Measurements from ENCODE around the gene ARHGEF28.

The ARHGEF28 gene

DNA sequence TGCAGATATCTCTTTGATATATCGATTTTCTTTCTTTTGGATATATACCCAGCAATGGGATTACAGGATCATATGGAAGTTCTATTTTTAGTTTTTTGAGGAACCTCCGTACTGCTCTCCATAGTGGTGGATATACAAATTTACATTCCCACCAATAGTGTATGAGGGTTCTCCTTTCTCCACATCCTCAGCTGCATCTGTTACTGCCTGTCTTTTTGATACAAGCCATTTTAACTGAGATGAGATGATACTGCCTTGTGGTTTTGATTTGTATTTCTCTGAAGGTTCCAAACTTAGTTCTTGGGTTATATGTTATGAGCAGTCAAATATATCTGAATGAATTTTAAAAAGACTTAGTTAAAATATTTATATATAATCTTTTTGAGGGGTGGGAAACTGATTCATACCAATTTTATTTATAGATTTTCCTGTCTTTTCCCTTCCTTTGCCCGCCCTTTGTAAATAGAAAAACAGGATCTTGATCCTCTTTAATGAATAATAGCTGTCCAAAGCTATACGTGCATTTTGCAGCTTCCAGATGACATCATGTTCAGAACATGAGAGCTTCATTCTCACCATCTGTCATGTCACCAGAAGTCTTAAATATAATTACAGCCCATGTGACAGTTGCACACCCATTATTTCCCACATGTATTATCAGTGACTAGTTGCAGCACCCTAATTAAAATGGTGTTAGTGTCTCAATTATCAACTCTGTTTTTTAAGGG lies 6.2 kb upstream of the ARHGEF28 start:
- DNase-seq, result no peak

DNA sequence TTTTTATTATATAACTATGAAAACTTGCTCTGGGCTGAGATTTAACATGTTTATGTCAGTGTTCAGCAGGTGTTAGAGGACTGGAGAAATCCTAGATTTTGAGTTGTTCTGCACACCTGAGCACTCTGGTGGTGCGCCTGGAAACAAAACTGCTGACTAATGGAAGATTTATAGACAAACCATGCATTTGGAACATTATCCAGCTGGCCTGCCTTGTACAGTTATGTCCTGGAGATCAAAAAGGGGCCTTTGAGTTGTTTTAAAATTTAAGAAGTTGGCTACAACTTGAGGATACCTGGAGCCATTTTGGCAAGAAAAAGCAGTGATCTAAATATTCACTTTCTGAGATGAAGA lies 5.7 kb upstream of the ARHGEF28 start:
- no peak for DNase-seq

DNA sequence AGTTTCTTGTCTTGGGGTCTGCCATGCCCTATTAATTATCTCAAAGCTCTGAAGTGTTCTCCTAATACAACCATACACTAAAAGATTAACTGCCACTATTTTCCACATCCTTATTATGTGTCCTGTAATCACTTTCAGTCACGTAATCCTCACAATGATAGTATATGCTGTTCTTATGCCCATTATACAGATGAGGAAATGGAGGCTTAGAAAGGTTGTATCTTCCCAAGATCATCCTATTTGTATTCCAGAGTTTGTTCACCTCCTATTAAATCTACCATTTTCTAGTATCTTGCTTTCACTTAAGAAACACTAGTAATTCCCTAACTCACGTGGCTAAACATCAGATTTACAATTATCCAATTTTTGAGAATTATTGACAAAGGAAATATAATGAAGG lies 2.9 kb upstream of the ARHGEF28 start:
- no peak for DNase-seq

DNA sequence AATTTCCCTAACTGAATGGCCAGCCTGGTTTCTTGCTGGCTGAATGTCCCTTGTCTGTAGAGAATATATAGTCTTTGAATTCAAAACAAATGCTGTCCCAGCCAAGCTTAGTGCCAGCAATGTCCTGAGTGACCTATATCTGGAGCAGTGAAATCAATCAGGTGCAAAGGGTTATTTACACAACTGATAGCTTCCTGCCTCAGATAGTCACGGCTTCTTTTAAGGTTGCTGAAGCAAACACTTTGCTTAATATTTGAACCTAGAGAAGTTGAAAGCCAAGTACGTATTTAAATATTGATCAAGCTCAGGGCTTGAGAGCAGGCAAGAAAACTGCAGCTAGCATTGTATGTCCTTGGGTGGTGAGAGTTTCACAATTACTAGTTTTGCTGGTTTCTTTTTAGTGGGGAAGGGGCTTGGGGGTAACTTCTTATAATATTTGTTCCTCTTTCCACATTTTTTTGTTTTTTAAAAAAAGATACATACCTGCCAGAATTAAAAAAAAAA lies 2.0 kb upstream of the ARHGEF28 start:
- DNase-seq, result no peak

DNA sequence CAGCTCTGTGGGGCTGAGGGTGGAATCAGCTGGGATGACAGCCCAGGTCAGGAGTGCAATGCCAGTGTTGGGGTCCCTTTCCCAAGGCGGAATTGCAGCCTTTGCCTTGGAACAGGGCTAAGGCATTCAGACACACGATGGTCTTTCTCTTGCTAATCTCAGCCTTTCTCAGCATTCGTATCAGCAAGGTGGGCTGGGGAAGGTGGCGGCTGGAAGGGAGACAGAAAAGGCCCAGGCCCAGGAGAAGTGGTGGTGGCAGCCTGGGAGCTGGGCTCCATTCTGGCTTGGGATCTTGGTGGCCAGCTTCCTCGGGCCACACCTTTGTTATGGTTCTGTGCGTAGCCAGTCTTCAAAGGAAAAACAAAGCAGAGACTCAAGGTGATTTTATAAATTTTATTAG lies 1.1 kb upstream of the ARHGEF28 start:
- DNase-seq, result no peak

DNA sequence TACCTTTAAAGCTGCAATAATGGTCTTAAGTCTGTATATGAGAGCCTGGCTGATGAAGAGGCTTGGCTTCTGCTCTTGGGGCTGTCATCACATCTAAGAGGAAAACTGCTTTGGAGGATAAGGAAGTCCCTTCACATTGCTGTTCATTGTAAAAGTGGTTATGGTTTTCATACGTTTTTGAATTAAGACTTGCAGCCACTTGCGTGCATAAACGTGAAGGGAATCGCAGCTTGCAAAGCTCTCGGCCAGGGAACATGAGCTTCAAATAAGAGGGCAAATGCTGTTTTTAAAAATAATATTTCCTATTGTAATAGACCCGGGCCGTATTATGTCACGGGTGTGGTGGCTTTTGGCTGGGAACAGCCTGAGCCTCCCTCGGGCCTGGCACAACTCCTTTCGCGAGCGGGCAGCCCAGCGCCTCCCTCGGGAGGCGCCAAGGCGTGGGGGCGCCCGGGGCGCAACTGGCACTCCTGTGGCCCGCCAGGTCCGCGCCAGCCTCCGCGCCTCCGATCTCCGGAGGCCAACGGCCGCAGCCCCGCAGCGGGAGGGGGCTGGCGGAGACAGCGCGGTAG lies 538 bp upstream of the ARHGEF28 start:
- no peak for DNase-seq

DNA sequence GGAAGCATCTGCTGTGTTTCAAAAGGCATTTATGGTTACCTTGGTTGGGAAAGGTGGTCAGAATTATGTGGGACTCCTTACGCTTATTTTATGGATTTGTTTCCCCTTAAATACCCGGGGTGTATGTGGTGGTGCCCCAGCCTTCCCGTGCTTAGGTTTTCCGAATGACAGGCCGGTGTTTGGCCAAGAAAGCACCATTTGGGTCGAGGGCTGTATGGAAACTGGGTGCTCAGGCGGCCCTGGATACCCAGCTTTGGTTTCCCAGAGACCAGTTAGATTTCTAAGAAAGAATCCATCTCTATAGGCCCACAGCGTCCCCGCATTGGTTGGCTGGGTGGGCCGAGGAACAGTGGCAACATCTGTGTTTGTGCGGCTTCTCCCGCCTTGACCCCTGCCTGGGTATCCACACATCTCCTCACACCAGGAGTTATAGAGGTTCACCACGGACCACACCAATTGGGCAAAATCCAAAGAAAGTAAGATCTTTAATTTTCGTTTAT lies 868 bp downstream of the ARHGEF28 start:
- no peak for DNase-seq

DNA sequence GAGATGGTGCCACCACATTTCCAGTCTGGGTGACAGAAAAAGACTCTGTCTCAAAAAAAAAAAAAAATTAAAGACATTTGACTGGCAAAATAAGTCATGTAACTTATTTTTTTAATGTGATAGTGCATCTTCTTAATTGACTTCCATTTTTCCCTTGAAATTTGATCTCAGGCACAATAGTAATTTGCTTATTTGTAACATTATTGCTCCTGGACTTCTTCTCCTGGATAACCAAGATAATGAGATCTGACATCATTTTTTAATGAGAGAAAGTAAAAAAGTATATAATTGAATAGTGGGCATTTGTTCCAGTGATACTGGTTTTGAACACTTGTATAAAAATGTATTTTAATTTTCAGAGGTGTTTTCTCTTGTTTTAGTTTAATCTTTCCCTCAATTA lies 3.5 kb downstream of the ARHGEF28 start:
- DNase-seq, result no peak

DNA sequence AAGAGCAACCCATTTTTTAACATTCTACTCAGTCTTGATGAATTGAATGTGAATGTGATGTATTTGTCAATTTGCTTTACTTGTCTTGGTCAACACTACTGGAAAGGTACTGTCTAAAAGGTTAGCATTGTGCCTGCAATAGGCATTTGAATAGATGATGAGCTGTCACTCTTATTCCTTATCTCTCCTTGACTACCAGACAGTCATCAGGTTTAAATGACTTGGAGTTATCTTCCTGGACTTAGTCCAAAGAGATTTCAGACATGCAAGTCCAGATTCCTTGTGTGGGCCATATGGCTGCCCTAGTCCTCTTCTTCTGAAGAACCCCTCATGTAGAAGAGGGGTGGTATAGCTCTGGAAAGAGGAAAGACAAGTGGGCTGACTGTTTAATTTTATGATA lies 4.8 kb downstream of the ARHGEF28 start:
- DNase-seq, result no peak

DNA sequence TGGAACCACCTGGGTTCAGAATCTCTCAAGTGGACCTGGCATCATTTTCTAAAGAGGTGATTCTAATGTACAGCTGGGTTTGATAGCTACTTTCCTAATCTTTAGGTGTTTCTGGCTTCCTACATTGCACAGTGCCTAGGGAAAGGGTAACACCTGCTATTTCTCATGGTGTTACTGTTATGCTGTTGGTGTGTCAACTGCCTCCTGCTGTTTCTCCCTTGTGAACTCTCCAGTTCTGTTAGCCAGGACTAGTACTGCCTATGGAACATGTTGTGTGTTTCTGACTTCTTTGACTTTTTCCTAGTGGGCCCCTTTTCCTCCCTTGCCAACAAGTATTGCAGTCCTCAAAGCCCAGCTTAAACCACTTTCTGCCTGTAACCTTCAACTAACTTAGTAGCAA lies 5.5 kb downstream of the ARHGEF28 start:
- no peak for DNase-seq

DNA sequence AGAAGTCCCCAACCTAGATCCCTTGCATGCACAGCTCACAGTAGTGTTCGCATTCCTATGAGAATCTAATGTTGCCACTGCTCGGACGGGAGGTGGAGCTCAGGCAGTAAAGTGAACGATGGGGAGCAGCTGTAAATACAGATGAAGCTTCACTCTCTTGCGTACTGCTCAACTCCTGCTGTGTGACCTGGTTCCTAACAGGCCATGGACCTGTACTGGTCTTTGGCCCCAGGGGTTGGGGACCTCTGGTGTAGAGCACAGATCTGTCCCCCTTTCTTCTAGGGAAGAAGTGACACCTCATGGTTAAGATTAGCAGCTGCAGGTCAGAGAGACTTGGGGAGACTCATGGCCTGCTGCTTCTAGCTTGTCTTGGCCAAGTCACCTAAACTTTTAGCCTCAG lies 7.1 kb downstream of the ARHGEF28 start:
- DNase-seq, result no peak

DNA sequence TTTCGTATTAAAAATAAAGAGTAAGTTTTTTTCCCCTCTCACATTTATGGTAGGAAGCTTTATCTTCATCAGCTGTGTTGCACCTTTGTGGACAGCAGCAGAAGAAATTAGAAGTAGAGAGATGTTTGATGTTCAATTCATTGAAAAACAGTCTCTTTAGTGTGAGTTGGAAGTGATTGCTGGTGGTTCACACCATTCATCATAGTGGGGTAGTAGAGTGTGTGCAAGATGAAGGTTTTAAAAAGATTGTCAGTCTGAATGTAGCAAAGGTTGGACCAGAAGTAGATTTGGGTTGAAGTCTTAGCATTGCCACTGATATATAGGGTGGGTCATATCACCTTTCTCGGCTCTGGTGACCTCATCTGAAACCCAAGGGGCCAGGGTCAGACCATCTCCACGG lies 10.4 kb downstream of the ARHGEF28 start:
- no peak for DNase-seq

DNA sequence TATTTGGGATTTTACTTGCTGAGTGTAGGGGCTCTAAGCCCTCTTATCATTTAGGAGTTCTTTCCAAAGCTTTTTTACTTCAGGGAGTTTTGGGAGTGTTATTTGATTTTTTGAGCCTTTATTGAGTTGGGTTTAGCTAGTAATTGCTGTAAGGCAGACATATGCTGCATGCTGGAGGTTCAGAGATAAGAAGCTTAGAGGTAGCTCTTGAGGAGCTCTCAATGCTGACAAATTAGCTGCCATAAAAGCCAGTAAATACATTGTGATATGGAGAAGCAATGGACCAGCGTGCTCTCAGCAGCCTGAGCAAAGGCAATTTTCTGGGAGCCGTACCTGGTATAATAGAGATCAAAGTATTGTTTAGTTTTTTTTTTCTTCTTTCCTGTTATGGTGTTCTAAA lies 11.6 kb downstream of the ARHGEF28 start:
- no peak for DNase-seq

DNA sequence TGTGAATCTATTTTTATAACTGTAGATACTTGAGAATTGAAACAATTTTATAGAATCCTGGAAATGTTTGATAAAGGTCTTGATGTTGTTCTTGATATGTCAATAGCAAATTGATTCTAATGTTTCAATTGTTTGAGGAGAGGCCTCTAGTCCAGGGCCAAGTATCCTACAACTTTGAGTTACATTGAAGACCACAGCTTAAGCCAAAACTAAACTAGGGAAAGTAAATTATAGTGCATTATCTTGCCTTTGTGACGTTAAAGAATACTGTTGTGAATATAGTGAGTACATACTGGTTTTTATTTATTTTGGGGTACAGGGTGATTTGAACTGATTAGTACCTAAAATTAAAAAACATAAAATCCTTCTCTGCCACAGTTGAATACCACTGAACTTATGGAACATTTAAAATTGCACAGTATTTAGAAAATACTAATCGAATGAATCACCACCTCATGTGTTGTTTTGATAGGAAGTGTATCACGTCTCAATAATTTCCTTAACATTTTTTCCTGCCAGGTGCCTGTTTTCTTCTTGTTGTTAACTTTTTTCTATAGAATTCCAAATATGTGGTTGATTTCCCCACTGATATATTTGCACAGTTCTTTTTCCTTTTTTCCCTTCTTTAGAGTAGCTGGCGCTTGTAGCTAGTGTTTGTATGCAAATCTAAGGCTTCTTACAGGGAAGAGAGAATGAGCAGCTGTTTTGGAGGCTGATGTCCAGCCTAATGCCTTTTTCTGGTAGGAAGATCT lies 12.5 kb downstream of the ARHGEF28 start:
- no peak for DNase-seq

DNA sequence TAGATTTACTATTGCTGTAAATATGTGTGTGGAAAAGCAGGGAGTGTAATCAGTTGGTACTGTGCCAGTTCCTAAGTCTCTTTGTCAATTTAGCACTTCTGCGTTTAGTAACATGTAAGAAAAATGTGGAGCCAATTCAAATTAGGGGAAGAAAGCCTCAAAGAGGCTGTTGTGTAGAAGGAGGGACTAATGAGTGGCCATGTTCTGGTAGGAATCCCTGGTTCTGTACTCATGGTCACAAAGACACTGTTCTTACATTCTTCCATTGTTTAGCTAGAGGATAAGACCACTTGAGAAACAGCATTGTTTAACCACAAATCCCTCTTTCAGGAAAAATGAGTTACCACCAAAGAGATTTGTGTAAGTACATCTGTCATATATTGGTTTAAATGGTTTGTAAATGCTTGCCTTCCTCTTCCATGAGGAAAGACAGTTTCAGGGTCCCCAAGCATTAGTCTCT lies 14.9 kb downstream of the ARHGEF28 start:
- no peak for DNase-seq

DNA sequence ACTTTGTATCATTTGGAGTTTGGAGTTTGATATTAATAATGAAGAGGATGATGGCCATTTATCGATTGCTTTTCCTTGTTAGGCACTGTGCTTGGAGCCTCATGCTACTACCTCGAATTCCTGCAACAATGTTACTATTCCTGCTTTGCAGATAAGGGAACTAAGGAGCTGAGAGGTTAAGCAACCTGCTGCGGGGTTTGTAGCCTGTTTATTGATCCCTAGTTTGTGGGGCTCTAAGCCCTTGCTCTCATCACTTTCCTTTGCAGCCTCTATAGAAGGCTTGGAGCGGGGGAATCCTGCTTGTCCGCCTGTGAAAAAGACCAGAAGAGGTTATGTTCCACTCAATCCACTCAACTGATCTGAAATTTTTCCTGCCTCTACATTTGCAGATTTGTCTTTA lies 15.8 kb downstream of the ARHGEF28 start:
- DNase-seq, result no peak

DNA sequence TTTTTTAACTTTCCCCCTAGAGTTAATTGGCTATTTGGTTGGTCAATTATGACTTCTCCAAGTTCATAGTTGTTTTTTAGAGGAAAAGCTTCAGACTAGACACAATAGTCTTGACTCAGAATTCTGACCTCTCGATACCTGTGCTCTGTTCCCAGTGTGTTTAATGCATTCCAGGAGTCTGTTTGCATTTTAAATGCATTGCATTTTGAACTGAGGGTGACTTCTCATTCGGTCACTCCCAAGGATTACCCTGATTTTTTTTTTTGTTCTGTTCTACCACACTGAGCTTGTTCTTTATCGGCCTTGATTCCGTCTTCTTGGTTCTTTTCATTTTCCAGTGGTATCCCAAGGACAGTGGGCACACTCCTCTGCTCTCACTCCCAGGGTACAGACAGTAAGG lies 16.3 kb downstream of the ARHGEF28 start:
- DNase-seq, result no peak

DNA sequence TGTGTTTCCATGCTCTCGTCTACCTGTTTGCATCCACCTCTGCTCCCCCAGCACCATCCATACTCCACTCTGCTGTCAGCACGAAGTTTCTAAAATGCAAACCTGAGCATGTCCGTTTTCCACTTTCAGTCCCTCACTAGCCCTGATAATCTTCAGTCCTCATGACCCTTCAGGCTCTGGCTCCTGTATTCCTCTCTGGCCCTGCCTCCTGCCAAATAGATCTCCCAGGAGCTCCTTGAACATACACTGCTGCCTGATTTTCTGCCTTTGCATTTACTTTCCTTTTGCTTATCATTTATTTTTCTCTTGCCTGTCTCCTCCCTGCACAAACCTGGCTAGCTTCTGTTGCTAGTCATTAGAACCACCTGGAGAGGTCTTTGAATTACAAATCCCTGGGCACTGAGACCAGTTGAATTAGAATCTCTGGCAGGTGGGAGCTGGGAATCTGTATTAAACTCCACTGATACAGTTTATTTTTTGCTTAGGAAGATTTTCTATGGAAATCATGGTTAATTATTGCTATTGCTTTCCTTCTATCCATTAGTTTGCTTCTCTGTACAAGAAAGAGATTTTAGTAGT lies 18.5 kb downstream of the ARHGEF28 start:
- no peak for DNase-seq

DNA sequence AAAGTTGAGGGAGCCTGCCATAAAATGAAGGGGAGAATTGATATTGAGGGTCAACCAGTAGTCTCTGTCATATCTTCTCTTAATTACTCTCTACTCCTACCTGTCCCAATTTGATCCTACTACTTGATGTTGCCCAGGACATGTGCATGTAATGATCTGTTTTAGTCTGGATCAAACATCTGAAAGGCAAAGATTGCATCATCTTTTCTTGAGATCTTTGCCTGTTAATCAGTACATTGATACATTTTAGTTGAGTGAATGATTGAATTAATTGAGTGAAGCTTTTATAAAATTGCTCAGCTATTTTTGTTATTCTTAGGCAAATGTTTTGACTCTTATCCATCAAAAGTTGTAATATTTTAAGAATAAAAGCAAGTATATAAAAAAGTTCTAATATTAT lies 21.7 kb downstream of the ARHGEF28 start:
- no peak for DNase-seq

DNA sequence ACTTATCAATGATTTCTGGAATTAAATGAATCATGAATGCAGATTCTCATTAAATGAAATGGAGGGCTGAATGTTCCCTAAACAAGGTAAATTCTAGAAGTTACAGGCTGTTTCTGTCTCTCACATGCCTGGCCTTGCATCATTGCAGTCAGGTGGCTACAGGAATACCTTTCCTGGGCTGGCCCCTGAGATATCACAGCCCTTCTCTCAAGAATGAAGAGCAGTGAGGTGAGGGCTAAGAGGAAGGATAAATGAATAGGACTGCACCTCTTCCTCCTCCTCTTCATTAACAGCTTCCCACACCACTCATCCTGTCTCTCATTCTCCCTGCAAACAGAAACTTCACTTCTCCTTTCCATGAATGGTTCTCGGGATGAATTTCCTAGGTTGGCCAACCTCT lies 22.5 kb downstream of the ARHGEF28 start:
- DNase-seq, result no peak

DNA sequence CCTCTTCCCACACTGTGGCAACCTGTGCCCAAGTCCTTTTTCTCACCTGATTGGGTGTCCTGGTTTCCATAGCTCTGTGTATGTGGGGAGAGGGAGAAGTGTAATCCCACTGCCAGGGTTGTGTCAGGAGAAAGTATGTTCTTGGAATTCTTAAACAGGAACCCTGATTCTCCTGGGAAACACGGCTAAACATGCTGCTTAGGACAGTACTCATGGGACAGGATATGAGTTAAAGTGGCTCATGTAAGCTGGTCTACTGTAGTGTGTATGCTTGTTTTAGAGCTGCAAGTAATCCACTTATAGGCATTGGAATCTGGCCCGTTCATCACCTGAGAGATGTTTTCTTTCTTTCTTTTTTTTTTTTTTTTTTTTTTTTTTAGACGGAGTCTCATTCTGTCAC lies 23.9 kb downstream of the ARHGEF28 start:
- DNase-seq, result no peak

DNA sequence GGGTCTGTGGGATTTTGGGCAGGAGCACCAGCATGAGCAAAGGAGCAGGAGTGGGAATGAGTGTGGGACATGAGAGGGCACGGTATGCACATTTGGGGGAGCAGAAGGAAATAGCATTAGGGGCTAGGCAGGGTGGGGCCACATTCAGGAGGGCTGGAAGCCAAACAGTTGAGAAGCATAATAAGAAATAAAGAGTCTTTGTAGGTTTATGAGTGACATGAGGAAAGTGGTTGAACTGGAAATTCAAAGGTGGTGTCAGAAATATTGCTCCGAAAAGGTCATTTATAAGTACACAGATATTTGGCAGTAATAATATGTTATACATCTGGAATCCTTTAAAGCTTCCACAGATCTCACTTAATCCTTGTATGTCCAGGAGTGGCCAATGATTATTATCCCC lies 26.4 kb downstream of the ARHGEF28 start:
- DNase-seq, result no peak

DNA sequence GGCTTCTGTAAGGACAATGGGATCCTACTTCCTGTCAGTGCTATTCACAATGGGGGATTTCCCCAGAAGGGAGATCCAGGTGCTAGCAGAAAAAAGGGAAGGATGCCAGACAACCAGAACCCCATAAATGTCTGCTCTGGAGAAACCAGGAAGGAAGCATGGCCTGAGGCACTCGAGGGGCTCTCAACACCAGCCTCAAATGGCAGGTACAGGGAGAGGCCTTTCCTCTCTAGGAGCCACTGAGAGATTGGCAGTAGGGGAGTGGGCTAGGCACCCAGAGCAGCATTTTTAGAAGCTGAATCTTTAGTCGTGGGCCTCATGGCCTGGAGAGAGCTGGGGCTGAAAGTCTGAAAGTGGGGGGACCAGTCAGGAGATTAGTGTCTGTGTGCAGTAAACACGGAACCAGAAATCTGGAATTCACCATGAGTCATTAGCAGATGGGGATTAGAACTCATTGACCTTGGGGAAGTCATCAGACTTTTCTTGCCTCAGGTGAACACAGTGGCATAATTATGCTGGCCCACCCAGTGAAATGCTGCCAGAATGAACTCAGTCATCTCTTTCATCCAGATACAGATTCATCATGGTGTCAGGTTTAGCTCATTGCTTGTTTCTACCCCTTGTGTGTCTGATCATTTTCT lies 28.3 kb downstream of the ARHGEF28 start:
- no peak for DNase-seq

All from NK-92 treated with Interleukin-12 subunit alpha and Interleukin-12 subunit beta, amount 100 ng/mL, for 24 hours (cell line).